HG02840 (cell line): ENCODE results near the gene WDR62.
"Not testable (repeated sequence)": the region's sequence is repeated elsewhere in the genome, so short reads cannot be mapped to it uniquely, and the experiment has no call there.

Source experiments
- ATAC-seq: cut with Tn5 transposase; IDR thresholded peaks from one replicate; pipeline ENCODE4 v1.9.1; 2021; ENCODE audit warnings: mild to moderate bottlenecking, moderate library complexity, moderate number of reproducible peaks; ENCODE audit not compliant: unreplicated experiment, low FRiP score

Gene WDR62

DNA sequence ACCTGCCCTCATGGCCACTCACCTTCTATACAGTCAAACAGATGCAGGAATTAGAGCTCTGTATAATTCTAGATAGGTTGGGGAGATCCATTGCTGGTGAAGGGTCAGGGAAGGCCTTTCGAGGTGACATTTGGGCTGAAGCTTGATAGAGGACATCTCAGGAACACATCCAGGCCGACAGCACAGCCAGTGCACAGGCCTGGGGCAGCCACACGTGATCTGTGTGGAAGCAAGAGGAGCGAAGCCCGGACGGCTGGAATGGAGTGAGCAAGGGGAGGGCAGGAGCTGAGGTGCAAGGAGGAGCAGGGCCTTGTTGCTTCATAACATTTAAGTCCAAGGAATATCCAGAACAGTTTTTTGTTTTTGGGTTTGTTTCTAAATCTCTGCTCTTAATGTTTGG lies 51.7 kb downstream of the WDR62 start:
- ATAC-seq = no peak

DNA sequence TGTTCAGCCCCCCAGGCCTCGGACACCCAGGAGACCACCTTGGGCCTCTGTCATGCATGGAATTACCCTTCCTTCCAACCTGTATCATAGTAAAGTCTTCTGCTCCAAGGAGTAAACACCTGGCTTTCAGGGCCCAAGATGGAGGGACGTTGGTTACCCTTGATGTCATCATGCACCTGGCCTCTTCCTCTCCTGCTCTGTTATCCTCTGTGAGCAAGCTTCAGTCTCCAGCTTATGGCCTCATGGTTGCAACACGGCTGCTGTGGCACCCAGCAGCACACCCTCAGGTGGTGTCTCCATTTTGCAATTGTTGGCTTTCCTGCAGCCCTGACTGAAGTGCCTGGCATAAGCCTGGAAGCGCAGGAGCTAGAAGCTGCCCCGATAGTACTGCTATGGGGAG lies 52.3 kb downstream of the WDR62 start:
- ATAC-seq = no peak

DNA sequence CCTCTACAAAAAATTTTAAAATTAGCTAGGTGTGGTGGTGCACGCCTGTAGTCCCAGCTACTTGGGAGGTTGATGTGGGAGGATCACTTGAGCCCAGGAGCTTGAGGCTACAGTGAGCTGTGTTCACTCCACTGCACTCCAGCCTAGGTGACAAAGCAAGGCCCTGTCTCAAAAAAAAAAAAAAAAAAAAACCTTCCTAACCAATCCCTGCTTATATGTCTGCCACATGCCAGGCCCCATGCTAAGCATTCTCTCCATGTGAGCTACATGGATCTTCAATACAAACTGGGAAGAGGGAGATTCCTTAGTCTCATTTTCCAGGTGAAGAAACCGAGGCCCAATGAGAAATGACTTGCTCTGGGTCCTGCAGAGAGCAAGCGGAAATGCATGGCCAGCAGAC lies 54.0 kb downstream of the WDR62 start:
- ATAC-seq = no peak

DNA sequence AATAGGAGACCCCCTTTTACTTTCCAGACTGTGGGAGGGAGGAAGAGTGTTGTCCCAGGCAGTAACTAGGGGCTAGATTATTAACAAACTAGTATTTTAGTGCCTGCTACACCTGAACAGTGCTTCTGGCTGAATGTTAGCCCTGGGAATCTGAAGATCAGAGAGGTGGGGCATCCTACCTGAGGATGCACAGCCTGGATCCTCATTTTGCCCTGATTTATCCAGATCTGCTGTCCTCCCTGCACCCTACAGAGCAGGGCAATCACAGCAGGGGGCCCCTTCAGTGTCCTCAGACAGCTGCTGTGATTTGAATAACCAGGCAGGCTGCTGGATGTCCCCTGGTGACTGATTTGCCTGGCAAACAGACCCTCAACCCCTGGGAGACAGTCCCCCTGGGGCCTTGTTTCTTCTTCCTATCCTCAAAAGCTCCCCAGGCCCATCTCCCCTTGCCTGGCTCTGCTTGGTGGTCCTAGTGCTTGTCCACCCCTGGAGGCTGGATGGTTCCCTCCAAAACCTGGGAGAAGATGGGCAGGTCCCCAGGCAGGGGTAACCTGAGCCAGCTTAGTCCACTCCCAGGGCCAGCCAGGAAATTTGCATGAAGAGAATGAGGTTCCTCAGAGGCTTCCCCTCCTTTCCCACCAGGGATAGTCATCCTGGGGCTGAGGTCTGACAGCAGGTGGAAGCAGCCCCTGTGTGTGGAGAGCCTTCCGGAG lies 55.9 kb downstream of the WDR62 start, which contains the start of gene OVOL3:
Gene OVOL3, plus strand, starts transcription at position 657 of the 713 bp plus-strand sequence. CDS start 60 bp downstream, outside the sequence.
- no peak for ATAC-seq

DNA sequence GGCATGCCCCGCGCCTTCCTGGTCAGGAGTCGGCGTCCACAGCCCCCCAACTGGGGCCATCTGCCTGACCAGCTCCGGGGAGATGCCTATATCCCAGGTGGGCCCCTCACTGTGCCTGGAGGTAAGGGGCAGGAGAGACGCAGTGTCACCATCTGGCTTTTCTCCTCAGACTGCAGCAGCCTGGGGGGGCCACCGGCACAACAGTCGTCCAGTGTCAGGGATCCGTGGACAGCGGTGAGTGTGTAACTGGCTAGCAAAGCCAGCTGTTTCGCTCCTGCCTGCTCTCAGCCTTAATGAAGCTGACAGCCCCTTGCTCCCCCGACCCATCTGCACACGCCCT lies 56.5 kb downstream of the WDR62 start:
- no peak for ATAC-seq

DNA sequence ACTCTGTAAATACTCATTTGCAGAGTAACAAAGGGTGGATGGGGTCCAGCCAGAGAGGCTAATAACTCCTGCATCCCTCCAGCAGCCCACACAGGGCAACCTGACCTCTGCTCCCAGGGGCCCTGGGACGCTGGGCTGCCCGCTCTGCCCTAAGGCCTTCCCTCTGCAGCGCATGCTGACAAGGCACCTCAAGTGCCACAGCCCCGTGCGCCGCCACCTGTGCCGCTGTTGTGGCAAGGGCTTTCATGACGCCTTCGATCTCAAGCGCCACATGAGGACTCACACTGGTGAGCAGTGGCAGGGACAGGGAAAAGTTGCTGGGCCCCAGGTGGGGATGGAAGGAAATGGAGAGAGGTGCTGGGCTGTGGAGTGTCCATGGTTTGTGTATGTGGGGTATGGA lies 58.0 kb downstream of the WDR62 start:
- ATAC-seq = no peak

DNA sequence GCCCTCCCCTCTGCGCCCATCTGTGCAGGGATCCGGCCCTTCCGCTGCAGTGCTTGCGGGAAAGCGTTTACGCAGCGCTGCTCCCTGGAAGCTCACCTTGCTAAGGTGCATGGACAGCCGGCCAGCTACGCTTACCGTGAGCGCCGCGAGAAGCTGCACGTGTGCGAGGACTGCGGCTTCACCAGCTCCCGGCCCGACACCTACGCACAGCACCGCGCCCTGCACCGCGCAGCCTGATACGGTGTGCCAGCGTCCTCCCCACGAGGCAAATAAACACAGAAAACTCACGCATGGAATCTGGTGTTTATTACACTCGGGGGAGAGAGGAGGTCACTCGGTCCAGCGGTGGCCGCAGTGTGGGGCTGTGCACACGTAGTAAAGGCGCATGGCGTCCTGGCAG lies 58.7 kb downstream of the WDR62 start:
- ATAC-seq = no peak

DNA sequence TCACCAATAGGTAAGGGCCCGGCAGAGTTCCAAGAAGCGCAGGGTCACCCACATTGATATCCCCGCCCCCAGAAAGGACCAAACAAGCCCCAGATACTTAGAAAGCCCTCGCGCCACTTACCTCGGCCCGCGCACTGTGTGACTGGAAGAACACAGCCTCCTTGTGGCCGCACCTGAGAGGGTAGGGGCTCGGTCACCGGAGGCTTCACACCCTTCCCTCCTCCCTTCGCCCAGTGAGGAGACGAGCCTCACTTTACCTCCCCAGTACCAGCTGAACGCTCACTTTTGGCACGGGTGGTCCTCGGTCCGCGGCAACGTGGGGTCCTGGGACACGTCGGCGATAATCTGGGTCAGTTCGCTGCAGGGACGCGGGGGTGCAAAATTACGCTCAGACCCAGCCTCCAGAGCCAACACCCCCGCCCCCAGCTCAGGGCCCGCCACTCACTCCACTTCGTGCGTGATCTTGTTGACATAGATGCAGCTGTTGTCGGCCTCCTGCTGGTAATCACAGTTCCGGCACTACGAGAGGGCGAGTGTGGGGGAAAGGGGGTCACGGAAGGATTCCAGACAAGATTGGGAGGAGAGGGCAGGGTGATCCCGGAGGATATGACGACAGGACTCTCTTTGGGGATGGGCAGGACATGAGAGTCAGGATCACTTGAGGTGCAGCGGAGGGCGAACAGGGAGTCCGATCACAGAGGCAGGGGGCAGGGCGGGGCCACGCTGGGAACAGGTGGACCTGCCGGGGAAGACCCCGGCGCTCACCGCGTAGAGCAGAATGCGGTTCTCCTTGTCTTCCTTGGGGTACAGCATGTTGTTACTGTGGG lies 59.4 kb downstream of the WDR62 start:
- peak; percentile 0 for ATAC-seq

DNA sequence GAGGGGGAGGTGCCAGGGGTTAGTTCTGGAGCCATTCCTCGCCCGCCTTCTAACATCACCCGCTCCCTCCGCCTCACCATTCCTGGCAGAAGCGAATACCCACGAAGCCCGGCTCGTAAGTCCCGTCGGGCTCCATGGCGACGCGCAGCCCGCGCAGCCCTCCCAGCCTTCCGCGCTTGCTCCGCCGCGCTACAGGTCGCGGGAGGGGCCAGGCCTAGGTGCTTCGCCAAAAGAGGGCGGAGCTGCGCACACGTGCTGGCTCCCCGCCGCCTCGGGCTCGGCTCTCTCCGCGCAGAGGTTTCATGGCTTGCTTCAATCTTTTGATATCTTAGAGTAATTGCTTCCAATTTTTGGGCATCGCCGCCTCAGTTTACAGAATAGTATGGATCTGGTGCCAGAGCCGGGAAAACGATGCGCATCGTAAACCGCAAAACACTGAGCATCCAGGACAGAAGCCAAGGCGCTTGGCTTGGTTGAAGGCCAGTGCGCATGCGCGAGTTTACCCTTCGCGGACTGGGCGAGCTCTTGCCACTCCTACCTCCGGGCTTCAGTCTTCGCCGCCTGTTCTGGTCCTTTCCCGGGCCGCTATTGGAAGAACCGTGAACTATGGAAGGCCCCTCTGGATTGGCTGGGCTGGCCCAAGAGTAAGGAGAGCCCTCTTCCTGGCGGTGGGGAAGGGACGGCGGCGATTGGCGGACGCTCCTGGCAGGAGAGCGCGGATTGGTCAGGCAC lies 60.2 kb downstream of the WDR62 start, which contains the start of gene POLR2I:
Gene POLR2I, minus strand, starts transcription at position 155 of the 732 bp plus-strand sequence. Its CDS starts 19 bp downstream, at position 136.
- peak; percentile 80 for ATAC-seq

DNA sequence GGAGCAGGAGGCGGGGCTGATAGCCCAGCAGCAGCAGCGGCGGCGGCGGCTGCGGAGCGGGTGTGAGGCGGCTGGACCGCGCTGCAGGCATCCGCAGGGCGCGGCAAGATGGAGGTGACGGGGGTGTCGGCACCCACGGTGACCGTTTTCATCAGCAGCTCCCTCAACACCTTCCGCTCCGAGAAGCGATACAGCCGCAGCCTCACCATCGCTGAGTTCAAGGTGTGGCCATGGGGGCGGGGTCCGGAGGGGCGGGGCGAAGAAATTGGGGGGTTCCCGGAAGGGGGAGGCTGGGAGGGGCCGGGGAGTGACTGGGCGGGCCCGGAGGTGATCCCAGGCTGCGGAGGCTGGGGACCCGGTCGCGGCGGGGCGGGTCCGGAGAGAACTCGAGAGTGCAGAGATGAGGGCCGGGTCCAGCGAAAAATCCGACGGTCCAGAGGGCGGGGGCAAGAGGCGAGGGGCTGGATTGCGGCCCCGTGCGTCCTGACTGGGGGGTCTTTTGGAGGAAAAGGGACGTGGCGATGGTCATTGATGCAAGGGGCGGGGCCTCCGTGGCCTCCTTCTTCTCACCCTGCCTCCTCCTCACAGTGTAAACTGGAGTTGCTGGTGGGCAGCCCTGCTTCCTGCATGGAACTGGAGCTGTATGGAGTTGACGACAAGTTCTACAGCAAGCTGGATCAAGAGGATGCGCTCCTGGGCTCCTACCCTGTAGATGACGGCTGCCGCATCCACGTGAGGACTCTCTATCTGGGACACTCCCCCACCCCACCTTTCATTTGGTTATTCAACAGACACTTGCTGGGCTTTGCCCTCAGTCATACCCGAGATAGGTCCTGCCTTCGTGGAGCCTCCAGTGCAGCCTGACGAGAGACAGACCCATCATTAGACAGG lies 61.0 kb downstream of the WDR62 start, which contains the start of gene TBCB:
Gene TBCB, plus strand, starts transcription at position 16 of the 891 bp plus-strand sequence. Its CDS starts 93 bp downstream, at position 109.
- no peak for ATAC-seq

DNA sequence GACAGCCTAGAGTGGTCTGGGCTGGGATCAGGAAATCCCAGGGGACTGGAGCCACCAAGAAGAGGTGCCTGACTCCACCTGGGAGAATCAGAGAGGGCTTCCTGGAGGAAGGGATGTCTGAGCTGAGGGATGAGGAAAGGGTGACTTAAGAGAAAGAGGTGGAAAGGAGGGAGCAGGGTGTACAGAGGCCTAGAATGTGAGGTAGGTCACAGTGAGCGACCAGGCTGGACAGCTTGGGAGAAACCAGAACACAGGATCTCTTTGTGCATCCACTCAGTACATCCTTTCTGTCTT lies 61.6 kb downstream of the WDR62 start:
- ATAC-seq = no peak

DNA sequence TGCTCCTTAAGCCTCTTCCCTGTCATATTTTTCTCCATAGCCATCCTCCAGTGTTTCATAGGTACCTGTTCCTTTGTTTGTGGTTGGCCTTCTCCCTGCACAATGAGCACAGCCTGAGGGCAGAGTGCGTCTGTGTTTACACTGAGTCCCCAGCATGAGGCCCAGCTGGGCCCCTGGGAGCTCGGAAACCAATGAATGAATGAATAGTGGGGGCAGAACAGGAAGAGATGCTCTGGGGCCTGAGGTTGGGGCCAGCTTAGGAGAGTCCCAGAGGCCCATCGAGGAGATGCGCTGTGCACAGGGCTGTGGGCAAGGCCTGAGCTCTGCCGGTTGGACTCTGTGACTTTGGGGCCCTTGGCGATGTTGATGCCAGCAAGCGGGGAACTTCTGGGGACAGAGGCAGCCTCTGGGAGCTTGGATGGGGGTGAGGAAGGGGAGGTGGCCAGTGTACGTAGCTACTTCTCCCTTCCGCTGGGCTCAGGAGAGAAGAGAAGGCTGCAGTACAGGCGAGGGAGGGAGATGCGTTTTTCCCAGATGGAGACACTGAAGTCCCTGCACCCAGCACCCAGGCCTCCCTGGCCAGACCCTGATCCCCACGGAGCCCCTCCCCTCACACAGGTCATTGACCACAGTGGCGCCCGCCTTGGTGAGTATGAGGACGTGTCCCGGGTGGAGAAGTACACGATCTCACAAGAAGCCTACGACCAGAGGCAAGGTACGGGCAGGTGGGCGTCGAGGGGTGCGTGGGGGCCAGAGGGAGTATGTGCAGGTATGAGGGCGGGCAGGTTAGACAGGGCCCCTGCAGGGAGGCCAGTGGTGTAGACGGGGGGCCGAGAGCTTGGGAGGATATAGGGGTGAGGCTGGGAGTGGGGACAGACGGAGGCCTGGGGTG lies 65.6 kb downstream of the WDR62 start:
- ATAC-seq = no peak

DNA sequence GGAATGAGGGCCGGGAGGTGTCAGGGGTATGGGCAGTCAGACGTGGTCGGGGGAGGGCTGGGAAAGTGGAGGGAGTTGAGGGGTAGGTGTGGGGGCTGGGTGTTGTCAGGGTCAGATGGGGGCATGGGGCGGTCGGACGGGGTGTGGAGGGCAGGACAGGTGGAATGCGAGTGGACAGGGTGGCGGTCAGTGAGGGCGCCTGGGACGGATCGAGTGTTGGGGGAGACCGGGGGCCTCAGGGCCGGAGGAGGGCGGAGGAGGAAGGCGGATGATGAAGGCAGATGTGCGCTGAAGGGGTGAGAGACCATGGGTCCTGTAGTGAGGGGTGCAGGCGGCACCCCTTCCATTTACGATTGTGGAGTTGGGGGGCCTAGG lies 66.3 kb downstream of the WDR62 start:
- no peak for ATAC-seq

DNA sequence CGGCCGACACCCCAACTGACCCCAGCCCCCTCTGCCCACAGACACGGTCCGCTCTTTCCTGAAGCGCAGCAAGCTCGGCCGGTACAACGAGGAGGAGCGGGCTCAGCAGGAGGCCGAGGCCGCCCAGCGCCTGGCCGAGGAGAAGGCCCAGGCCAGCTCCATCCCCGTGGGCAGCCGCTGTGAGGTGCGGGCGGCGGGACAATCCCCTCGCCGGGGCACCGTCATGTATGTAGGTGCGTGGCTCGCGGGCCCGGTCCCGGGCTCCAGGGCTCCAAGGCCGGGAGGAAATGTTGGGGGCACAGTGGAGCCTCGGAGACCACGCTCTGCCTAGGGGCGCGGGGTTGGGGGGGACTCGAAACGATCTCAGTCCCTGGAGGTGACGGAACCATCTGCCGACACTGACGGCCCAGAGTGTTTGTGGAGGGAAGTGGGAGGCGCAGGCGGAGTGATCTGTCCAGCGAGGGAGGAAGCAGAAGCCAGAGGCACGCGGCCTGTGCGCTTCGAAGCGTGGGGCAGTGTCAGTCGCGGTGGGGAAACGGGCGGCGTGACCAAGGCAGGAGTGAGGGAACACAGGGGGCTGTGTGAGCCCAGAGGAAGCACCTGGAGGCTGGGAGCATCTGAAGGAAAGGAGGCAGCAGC lies 66.9 kb downstream of the WDR62 start:
- ATAC-seq = no peak

DNA sequence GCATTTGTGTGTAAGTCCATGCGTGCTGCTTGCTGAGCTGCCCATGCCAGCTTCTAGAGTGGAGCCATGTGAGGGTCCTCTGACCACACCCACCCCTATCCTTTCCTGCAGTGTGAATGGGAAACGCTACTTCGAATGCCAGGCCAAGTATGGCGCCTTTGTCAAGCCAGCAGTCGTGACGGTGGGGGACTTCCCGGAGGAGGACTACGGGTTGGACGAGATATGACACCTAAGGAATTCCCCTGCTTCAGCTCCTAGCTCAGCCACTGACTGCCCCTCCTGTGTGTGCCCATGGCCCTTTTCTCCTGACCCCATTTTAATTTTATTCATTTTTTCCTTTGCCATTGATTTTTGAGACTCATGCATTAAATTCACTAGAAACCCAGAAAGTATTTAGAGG lies 70.9 kb downstream of the WDR62 start:
- ATAC-seq = no peak

DNA sequence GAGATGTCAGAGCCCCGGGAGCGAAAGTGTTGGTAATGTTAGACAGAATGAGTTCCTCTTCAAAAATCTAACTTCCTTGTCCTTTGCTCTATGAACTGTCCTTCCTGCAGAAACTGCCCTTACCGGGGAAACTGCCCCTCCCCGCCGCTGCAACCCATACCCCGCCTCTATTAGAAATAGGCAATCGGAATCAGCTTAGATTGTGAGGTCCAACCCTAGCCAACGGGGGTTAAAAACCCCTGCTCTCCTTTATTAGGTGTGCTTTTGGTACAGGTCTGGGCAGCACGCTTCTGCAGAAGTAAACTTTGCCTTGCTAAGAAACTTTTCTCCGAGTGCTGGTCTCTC lies 73.7 kb downstream of the WDR62 start:
- ATAC-seq = no peak

DNA sequence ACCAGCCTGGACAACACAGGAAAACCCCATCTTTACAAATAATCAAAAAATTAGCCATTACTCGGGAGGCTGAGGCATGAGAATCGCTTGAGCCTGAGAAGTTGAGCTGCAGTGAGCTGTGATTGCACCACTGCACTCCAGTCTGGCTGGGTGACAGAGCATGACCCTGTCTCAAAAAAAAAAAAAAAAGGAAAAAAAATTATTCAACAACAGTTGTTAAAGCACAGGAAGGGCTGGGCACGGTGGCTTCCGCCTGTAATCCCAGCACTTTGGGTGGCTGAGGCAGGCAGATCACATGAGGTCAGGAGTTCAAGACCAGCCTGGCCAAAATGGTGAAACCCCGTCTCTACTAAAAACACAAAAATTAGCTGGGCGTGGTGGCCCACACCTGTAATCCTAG lies 76.5 kb downstream of the WDR62 start:
- ATAC-seq = not testable (repeated sequence)

DNA sequence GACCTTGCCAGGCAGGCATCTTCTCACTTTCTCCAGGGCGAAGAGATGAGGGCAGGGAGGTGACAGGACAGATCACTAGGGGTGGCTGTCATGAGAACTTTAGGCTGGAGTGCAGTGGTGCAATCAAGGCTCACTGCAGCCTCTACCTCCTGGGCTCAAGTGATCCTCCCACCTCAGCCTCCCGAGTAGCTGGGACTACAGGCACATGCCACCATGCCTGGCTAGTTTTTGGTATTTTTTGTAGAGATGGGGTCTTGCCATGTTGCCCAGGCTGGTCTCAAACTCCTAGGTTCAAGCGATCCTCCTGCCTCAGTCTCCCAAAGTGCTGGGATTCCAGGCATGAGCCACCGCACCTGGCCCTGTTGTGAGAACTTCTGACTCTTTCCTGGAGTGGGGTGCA lies 80.2 kb downstream of the WDR62 start:
- not testable (repeated sequence) for ATAC-seq
